Endodermal cell (in vitro differentiated cells): ENCODE measurements around the gene H3-3A. TPM values are rescaled to one million over a fixed set of nuclear protein-coding genes. Genes with fewer than 3 reads are reported as not detected.

Experiments used
- DNase-seq: peaks from one replicate; pipeline ENCODE4 v3.0.0-alpha.2; 2017
- H3K27ac ChIP-seq: 2 replicates; pipeline ENCODE4 v1.5.1; 2013; ENCODE audit warnings: mild to moderate bottlenecking, low read depth, low read length, moderate library complexity
- H3K27me3 ChIP-seq: 2 replicates; pipeline ENCODE4 v1.6.1; 2013; ENCODE audit warnings: mild to moderate bottlenecking, low read length, moderate library complexity; ENCODE audit not compliant: insufficient read depth, control insufficient read depth, poor library complexity, severe bottlenecking
- H3K36me3 ChIP-seq: 2 replicates; pipeline ENCODE4 v1.7.0; 2013; ENCODE audit warnings: mild to moderate bottlenecking, low read length, moderate library complexity; ENCODE audit not compliant: control insufficient read depth, insufficient read depth
- H3K4me1 ChIP-seq: one replicate; pipeline ENCODE4 v1.7.0; 2013; ENCODE audit warnings: low read length; ENCODE audit not compliant: control insufficient read depth, insufficient read depth
- H3K4me3 ChIP-seq: 2 replicates; pipeline ENCODE4 v1.5.1; 2013; ENCODE audit warnings: mild to moderate bottlenecking, low read length, moderate library complexity
- H3K9ac ChIP-seq: 2 replicates; pipeline ENCODE4 v1.6.1; 2013; ENCODE audit warnings: mild to moderate bottlenecking, low read length, moderate library complexity; ENCODE audit not compliant: poor library complexity, severe bottlenecking; ENCODE audit errors: extremely low read depth
- H3K9me3 ChIP-seq: 2 replicates; pipeline ENCODE4 v1.6.1; 2013; ENCODE audit warnings: mild to moderate bottlenecking, low read length, moderate library complexity; ENCODE audit not compliant: control insufficient read depth
- H3K27ac Mint-ChIP-seq: 2 replicates; pipeline ENCODE4 v1.8.0; 2020; ENCODE audit warnings: mixed read lengths
- H3K27me3 Mint-ChIP-seq: 2 replicates; pipeline ENCODE4 v1.8.0; 2021; ENCODE audit warnings: mild to moderate bottlenecking, mixed read lengths; ENCODE audit not compliant: insufficient read depth
- H3K36me3 Mint-ChIP-seq: 2 replicates; pipeline ENCODE4 v1.8.0; 2020; ENCODE audit warnings: low read depth, mixed read lengths
- H3K4me1 Mint-ChIP-seq: 2 replicates; pipeline ENCODE4 v1.8.0; 2020; ENCODE audit warnings: mixed read lengths
- H3K4me3 Mint-ChIP-seq: 2 replicates; pipeline ENCODE4 v1.8.0; 2020; ENCODE audit warnings: mild to moderate bottlenecking, moderate library complexity, mixed read lengths
- H3K9me3 Mint-ChIP-seq: 2 replicates; pipeline ENCODE4 v1.8.0; 2020; ENCODE audit warnings: mild to moderate bottlenecking, mixed read lengths
- CTCF ChIP-seq: fragments of 200-600 bp; sonication (generic); conservative IDR thresholded peaks from 2 replicates; pipeline ENCODE4 v1.5.0; 2021; ENCODE audit warnings: antibody characterized with exemption, mild to moderate bottlenecking
- WGBS, 2 experiments: methylation state at CpG; one replicate each; pipeline versions ENCODE4 v1.1.5 to v1.1.7; 2013; ENCODE audit warnings: missing lambda C conversion rate in 2 of 2, mixed read lengths in 1 of 2; ENCODE audit not compliant: insufficient coverage in 1 of 2, insufficient read length in 1 of 2; 5-methylcytosine and 5-hydroxymethylcytosine counted together
- total RNA-seq, 2 donors: library from RNA; stranded (reverse); fragmentation: NEBNext Ultra II Directional in 1 of 2; extraction: Animal tissue kit (Norgen Biotek cat#: 25700) in 1 of 2; gene quantifications; 2 replicates in 1 of 2; 3 replicates in 1 of 2; pipeline ENCODE4 v1.2.1, GENCODE V29; 2021

Gene H3-3A
- total RNA-seq, 2 donors from 2014 or later = 733 to 829 TPM

- H3K4me3 Mint-ChIP-seq = no peak overlapping the region
These were observed 35.7 kb upstream of the H3-3A start for GRCh38 chr1:226026833-226027232.

GRCh38 chr1:226027538-226028217, 34.8 kb upstream of the H3-3A start:
- Histone ChIP-seq H3K27ac (no peak overlapping the region), H3K4me1 (no peaks in the 10 kb centered on the region), H3K36me3 (no peaks in the 10 kb centered on the region), H3K9me3 (no peaks in the 10 kb centered on the region), H3K4me3 (no peak overlapping the region), H3K9ac (no peak overlapping the region), H3K27me3 (no peaks in the 10 kb centered on the region)
- H3K27me3 Mint-ChIP-seq = no peaks in the 10 kb centered on the region
- 80 to 87% methylated on average over 1 to 5 of the region's 5 CpGs for WGBS, 2 experiments
- H3K9me3 Mint-ChIP-seq = no peaks in the 10 kb centered on the region
- H3K4me3 Mint-ChIP-seq = no peak overlapping the region
- no peaks in the 10 kb centered on the region for H3K36me3 Mint-ChIP-seq
- no peak for DNase-seq
- TF ChIP-seq CTCF = no peak
- no peak overlapping the region for H3K27ac Mint-ChIP-seq
- no peaks in the 10 kb centered on the region for H3K4me1 Mint-ChIP-seq

More at GRCh38 chr1:226026833-226027232, 35.7 kb upstream of the H3-3A start:
- 85 to 86% methylated on average over 2 of the region's 2 CpGs for WGBS, 2 experiments
- Mint-ChIP-seq H3K36me3 (no peaks in the 10 kb centered on the region), H3K27ac (no peak overlapping the region), H3K9me3 (no peaks in the 10 kb centered on the region), H3K27me3 (no peaks in the 10 kb centered on the region), H3K4me1 (no peaks in the 10 kb centered on the region)
- H3K9me3 ChIP-seq = no peaks in the 10 kb centered on the region
- H3K27ac ChIP-seq = no peak overlapping the region
- H3K36me3 ChIP-seq = no peaks in the 10 kb centered on the region
- H3K9ac ChIP-seq = no peak overlapping the region
- DNase-seq = no peak
- H3K4me3 ChIP-seq = no peak overlapping the region
- H3K4me1 ChIP-seq = no peaks in the 10 kb centered on the region
- H3K27me3 ChIP-seq = no peaks in the 10 kb centered on the region
- no peak for TF ChIP-seq CTCF

GRCh38 chr1:226029093-226029496, 33.4 kb upstream of the H3-3A start:
- Histone ChIP-seq H3K9me3 (no peaks in the 10 kb centered on the region), H3K4me1 (no peaks in the 10 kb centered on the region), H3K4me3 (no peak overlapping the region), H3K27ac (no peak overlapping the region), H3K36me3 (no peaks in the 10 kb centered on the region), H3K27me3 (no peaks in the 10 kb centered on the region), H3K9ac (no peak overlapping the region)
- 92 to 93% methylated on average over 5 to 7 of the region's 7 CpGs for WGBS, 2 experiments
- Mint-ChIP-seq H3K36me3 (no peaks in the 10 kb centered on the region), H3K27ac (no peak overlapping the region), H3K9me3 (no peaks in the 10 kb centered on the region), H3K27me3 (no peaks in the 10 kb centered on the region), H3K4me1 (no peaks in the 10 kb centered on the region), H3K4me3 (no peak overlapping the region)
- no peak for TF ChIP-seq CTCF
- no peak for DNase-seq
